ENCODE data around the gene FHAD1. TPM values are rescaled to one million over a fixed set of nuclear protein-coding genes. Genes with fewer than 3 reads are reported as not detected.
A peak's percentile ranks its signal among the peaks of the same experiment; 100 is the strongest.

The FHAD1 gene
- total and polyA plus RNA-seq, 2 of the 13 experiments (the other 11 are each of a cell fraction or from before 2014, with no cell fraction given), result not detected

DNA sequence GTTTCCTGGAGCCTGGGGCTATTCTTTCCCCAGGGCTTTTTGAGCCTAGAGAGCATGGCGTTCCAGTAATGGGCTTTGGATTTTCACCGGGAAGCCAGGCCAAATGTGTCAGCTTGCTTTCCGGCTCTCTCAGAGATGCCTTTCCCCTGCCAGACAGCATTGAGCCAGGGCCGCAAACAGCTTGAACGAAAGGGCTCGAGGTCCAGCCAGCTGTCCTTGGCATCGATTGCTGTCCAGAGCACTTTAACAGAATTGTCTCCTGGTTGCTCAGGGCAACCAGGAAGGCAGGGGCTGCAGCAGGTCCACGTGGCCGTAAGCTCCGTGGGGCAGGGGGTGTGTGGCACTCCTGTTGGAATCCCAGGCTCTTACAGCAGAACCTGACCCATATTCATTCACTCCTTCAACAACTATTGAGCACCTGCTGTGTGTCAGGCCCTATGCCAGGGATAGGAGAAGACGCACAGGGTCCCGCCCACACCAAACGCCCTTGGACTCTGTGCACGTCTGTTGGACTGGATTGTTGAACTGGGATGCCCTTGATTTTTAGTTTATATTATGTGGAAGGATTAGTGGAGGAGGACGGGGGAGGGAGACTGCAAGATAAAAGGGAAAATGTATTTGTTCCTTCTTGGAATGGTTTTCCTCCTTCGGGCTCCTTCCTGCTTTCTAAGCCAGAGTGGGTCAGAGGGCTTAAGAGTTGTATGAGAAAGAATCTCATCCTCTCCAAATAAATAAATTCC is 123.9 kb downstream of the FHAD1 start (continued):
- TF ChIP-seq, protein P1, sequence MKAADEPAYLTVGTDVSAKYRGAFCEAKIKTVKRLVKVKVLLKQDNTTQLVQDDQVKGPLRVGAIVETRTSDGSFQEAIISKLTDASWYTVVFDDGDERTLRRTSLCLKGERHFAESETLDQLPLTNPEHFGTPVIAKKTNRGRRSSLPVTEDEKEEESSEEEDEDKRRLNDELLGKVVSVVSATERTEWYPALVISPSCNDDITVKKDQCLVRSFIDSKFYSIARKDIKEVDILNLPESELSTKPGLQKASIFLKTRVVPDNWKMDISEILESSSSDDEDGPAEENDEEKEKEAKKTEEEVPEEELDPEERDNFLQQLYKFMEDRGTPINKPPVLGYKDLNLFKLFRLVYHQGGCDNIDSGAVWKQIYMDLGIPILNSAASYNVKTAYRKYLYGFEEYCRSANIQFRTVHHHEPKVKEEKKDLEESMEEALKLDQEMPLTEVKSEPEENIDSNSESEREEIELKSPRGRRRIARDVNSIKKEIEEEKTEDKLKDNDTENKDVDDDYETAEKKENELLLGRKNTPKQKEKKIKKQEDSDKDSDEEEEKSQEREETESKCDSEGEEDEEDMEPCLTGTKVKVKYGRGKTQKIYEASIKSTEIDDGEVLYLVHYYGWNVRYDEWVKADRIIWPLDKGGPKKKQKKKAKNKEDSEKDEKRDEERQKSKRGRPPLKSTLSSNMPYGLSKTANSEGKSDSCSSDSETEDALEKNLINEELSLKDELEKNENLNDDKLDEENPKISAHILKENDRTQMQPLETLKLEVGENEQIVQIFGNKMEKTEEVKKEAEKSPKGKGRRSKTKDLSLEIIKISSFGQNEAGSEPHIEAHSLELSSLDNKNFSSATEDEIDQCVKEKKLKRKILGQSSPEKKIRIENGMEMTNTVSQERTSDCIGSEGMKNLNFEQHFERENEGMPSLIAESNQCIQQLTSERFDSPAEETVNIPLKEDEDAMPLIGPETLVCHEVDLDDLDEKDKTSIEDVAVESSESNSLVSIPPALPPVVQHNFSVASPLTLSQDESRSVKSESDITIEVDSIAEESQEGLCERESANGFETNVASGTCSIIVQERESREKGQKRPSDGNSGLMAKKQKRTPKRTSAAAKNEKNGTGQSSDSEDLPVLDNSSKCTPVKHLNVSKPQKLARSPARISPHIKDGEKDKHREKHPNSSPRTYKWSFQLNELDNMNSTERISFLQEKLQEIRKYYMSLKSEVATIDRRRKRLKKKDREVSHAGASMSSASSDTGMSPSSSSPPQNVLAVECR (CRISPR knock-in tag; IDR thresholded peaks at IDR 0.05; ENCODE audit: borderline replicate concordance), result peak; percentile 51; the same call in 1 of the 2 replicates
- no peak for TF ChIP-seq ZNF224 (CRISPR knock-in tag; IDR thresholded peaks at IDR 0.05)
- 0 out of 2 replicates have a peak, but pooled peaks have one; percentile 14 for TF ChIP-seq PPARG (CRISPR knock-in tag; conservative IDR thresholded peaks at IDR 0.05)

- Histone ChIP-seq H3K9me3 (ENCODE audit: low read length) (no peaks in the 10 kb centered on the region), H3K9ac (ENCODE audit: insufficient read depth, low read depth, low read length) (peak overlapping the region; percentile 25), H3K27me3 (ENCODE audit: control insufficient read depth in 1 of 2, insufficient read depth in 2 of 2, low read length in 2 of 2) (peaks cover 0 to under 1% of the 10 kb centered on the region in 2 experiments; a peak in 1 of 5 replicates), H4K20me1 (ENCODE audit: insufficient read depth, low read length) (no peaks in the 10 kb centered on the region), H3K4me3 (replicated peaks in 1 of 3; ENCODE audit: insufficient read depth in 1 of 3, low read depth in 2 of 3, low read length in 3 of 3) (peak overlapping the region in 2 of 3 experiments; percentile 20 to 45; a peak in 3 of 6 replicates), H2AFZ (ENCODE audit: low read length) (no peak overlapping the region), H3K4me1 (ENCODE audit: insufficient read depth, low read length) (peaks cover 60% of the 10 kb centered on the region), H3K27ac (ENCODE audit: extremely low read length, insufficient read depth, low read length) (peak overlapping the region; percentile 65), H3K79me2 (ENCODE audit: insufficient read depth, low read length) (no peaks in the 10 kb centered on the region), H3K4me2 (ENCODE audit: low read depth, low read length) (peak overlapping the region; percentile 65), H3K36me3 (replicated peaks in 1 of 2; ENCODE audit: control insufficient read depth in 1 of 2, insufficient read depth in 2 of 2, low read length in 2 of 2) (no peaks in the 10 kb centered on the region)
- FAIRE-seq (no peak), DNase-seq (ENCODE audit: low spot score) (peak; percentile 54), ATAC-seq (peak; percentile 66)
- CTCF ChIA-PET (ENCODE audit: low intra/inter-chr PET ratio, low total read pairs), result no interaction called here
- in situ Hi-C loops (cut with HindIII; ENCODE audit: extremely low pct_ligation_motif_present, low pct_unique_long_range_greater_than_20kb), result no loop called here
- 8% methylated on average over 10 of the region's 21 CpGs for WGBS (ENCODE audit: low lambda C conversion rate)
- POLR2A ChIA-PET, result no interaction called here
- intact Hi-C loops (cut with micrococcal nuclease; ENCODE audit: unreplicated experiment), result loop anchor here (5.0 kb wide), 1 partner anchor 35 kb away; the partner anchor contains the start of gene EFHD2
- no TSS peak for BruUV-seq (replicated peaks)
- TF ChIP-seq PHF5A (CRISPR knock-in tag; IDR thresholded peaks at IDR 0.05; ENCODE audit: low read depth, unreplicated experiment) (no peak), ZFP36 (IDR thresholded peaks at IDR 0.05; ENCODE audit: borderline replicate concordance, low read depth, low read length, partially characterized antibody) (no peak), ZNF619 (CRISPR knock-in tag; IDR thresholded peaks at IDR 0.05) (no peak), IRF1 (CRISPR knock-in tag; IDR thresholded peaks at IDR 0.05; ENCODE audit: low read depth) (no peak), ZNF20 (CRISPR knock-in tag; IDR thresholded peaks at IDR 0.05) (no peak), NFKBIZ (CRISPR knock-in tag; IDR thresholded peaks at IDR 0.05) (no peak), ZNF251 (CRISPR knock-in tag; IDR thresholded peaks at IDR 0.05) (no peak), ZMYM4 (CRISPR knock-in tag; IDR thresholded peaks at IDR 0.05) (no peak; the same call in 1 of the 2 replicates), ZNF564 (CRISPR knock-in tag; IDR thresholded peaks at IDR 0.05) (no peak), PAX8 (CRISPR knock-in tag; IDR thresholded peaks at IDR 0.05; ENCODE audit: borderline replicate concordance) (no peak)
- TF ChIP-seq, protein P2, sequence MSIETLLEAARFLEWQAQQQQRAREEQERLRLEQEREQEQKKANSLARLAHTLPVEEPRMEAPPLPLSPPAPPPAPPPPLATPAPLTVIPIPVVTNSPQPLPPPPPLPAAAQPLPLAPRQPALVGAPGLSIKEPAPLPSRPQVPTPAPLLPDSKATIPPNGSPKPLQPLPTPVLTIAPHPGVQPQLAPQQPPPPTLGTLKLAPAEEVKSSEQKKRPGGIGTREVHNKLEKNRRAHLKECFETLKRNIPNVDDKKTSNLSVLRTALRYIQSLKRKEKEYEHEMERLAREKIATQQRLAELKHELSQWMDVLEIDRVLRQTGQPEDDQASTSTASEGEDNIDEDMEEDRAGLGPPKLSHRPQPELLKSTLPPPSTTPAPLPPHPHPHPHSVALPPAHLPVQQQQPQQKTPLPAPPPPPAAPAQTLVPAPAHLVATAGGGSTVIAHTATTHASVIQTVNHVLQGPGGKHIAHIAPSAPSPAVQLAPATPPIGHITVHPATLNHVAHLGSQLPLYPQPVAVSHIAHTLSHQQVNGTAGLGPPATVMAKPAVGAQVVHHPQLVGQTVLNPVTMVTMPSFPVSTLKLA (IDR thresholded peaks at IDR 0.05), result no peak
These were observed 124.9 kb downstream of the FHAD1 start for GRCh38 chr1:15371610-15372545.

Measured in HepG2 (cell line).